Mucosa of rectum (tissue), 2 donors: ENCODE measurements around the gene GCAT.

Source experiments
- H3K27ac ChIP-seq, 2 donors: one replicate each; pipeline ENCODE4 v1.7.0; 2013; ENCODE audit warnings: inconsistent platforms in 2 of 2, low read depth in 2 of 2, low read length in 2 of 2
- H3K27me3 ChIP-seq, 2 donors: one replicate each; pipeline ENCODE4 v1.7.0; 2013; ENCODE audit warnings: low read length in 2 of 2; ENCODE audit not compliant: control insufficient read depth in 2 of 2, insufficient read depth in 2 of 2
- H3K36me3 ChIP-seq, 2 donors: one replicate each; pipeline ENCODE4 v1.7.0; 2013; ENCODE audit warnings: low read length in 2 of 2; ENCODE audit not compliant: control insufficient read depth in 2 of 2, insufficient read depth in 2 of 2
- H3K4me1 ChIP-seq, 2 donors: one replicate each; pipeline ENCODE4 v1.7.0; 2013; ENCODE audit warnings: low read length in 2 of 2, mild to moderate bottlenecking in 1 of 2; ENCODE audit not compliant: control insufficient read depth in 2 of 2, insufficient read depth in 2 of 2
- H3K4me3 ChIP-seq, 2 donors: one replicate each; pipeline ENCODE4 v1.7.0; 2013; ENCODE audit warnings: low read length in 2 of 2
- H3K9ac ChIP-seq, 2 donors: one replicate each; pipeline ENCODE4 v1.7.0; 2013; ENCODE audit warnings: low read length in 2 of 2, low read depth in 1 of 2, mild to moderate bottlenecking in 1 of 2
- H3K9me3 ChIP-seq, 2 donors: one replicate each; pipeline ENCODE4 v1.7.0; 2013; ENCODE audit warnings: low read length in 2 of 2; ENCODE audit not compliant: control insufficient read depth in 2 of 2
- donor health status: healthy.
- donor health status: Normal muscosa, but diverticular disease.

The GCAT gene

DNA sequence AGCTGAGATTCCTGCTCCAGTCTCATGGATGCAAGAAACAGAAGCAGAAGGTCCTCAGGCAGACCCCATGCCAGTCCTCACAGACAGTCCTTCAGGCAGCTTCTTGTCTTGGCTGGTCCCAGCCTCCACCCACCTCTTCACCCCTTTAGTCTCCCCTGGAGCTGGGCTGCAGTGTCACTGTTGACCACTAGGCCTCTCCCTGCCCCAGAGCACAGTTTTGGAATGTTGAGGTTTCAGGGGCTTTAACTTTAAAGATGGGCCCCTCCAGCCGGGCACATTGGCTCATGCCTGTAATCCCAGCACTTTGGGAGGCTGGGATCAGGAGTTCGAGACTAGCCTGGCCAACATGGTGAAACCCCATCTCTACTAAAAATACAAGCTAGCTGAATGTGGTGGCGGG lies 39.5 kb upstream of the GCAT start:
- no peaks in the 10 kb centered on the region for H3K4me1 ChIP-seq
- H3K27me3 ChIP-seq, result no peaks in the 10 kb centered on the region
- no peak overlapping the region for H3K27ac ChIP-seq
- no peaks in the 10 kb centered on the region for H3K9me3 ChIP-seq
- peaks cover 57 to 61% of the 10 kb centered on the region in 2 donors for H3K36me3 ChIP-seq
- no peak overlapping the region for H3K4me3 ChIP-seq
- H3K9ac ChIP-seq, result no peak overlapping the region

DNA sequence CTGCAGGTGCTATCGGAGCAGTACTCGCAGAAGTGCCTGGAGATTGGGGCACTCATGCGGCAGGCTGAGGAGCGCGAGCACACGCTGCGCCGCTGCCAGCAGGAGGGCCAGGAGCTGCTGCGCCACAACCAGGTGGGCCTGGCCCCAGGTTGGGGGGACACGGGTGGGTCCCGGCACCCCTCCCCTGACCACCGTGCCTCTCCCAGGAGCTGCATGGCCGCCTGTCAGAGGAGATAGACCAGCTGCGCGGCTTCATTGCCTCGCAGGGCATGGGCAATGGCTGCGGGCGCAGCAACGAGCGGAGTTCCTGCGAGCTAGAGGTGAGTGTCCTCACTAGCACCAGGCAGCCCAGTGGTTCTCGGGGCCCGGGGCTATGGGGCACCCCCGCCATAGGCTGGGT lies 38.7 kb upstream of the GCAT start:
- Histone ChIP-seq H3K27me3 (no peaks in the 10 kb centered on the region), H3K9ac (no peak overlapping the region), H3K36me3 (peaks cover 57 to 62% of the 10 kb centered on the region in 2 donors), H3K4me1 (no peaks in the 10 kb centered on the region), H3K9me3 (no peaks in the 10 kb centered on the region), H3K4me3 (no peak overlapping the region), H3K27ac (no peak overlapping the region)

GRCh38 chr22:37771081-37771480 lies 36.7 kb upstream of the GCAT start:
- Histone ChIP-seq H3K27ac (no peak overlapping the region), H3K36me3 (peaks cover 47 to 57% of the 10 kb centered on the region in 2 donors), H3K9me3 (no peaks in the 10 kb centered on the region), H3K4me3 (no peak overlapping the region), H3K9ac (no peak overlapping the region), H3K4me1 (no peaks in the 10 kb centered on the region), H3K27me3 (no peaks in the 10 kb centered on the region)

DNA sequence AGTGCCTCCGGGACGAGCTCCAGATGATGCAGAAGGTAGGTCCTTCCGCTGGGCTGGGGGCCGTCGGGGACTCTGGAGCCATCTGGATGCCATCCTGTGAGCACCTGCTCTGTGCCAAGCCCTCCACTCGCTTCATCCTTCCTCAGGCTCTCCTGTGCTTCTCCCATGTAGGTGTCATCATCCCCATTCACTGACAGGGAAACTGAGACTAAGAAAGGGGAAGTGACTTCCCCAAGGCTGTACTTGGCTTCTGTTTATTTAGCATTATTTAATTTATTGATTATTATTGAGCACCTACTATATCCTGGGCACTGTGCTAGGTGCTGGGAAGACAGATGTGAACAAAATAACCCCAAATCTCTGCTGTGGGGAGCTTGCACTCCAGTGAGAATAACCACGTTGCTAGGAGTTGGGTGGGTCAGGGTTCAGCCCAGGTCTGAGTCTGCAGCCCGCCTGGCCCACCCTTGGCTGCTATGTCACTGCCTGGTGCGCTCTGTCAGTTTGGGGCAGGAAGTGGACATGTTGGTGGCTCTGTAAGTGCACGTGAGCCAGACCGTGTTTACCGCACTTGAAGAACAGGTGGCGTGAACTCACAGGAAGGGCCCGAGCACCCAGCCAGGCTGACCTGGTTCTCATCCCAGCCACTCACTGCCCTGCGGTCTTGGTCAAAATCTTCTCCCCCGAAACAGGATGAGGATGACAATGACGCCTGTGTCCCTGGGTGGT lies 35.9 kb upstream of the GCAT start:
- peaks cover 43 to 55% of the 10 kb centered on the region in 2 donors for H3K36me3 ChIP-seq
- H3K9ac ChIP-seq, result no peak overlapping the region
- H3K4me1 ChIP-seq, result peaks cover 2 to 5% of the 10 kb centered on the region in 2 donors
- no peaks in the 10 kb centered on the region for H3K9me3 ChIP-seq
- no peaks in the 10 kb centered on the region for H3K27me3 ChIP-seq
- no peak overlapping the region for H3K4me3 ChIP-seq
- no peak overlapping the region for H3K27ac ChIP-seq

- H3K27ac ChIP-seq, result no peak overlapping the region
- peaks cover 22 to 38% of the 10 kb centered on the region in 2 donors for H3K36me3 ChIP-seq
- no peak overlapping the region for H3K9ac ChIP-seq
- H3K4me1 ChIP-seq, result peaks cover 9 to 12% of the 10 kb centered on the region in 2 donors
- no peaks in the 10 kb centered on the region for H3K9me3 ChIP-seq
- no peak overlapping the region for H3K4me3 ChIP-seq
- H3K27me3 ChIP-seq, result no peaks in the 10 kb centered on the region
These were observed 33.0 kb upstream of the GCAT start for GRCh38 chr22:37774728-37775127.

DNA sequence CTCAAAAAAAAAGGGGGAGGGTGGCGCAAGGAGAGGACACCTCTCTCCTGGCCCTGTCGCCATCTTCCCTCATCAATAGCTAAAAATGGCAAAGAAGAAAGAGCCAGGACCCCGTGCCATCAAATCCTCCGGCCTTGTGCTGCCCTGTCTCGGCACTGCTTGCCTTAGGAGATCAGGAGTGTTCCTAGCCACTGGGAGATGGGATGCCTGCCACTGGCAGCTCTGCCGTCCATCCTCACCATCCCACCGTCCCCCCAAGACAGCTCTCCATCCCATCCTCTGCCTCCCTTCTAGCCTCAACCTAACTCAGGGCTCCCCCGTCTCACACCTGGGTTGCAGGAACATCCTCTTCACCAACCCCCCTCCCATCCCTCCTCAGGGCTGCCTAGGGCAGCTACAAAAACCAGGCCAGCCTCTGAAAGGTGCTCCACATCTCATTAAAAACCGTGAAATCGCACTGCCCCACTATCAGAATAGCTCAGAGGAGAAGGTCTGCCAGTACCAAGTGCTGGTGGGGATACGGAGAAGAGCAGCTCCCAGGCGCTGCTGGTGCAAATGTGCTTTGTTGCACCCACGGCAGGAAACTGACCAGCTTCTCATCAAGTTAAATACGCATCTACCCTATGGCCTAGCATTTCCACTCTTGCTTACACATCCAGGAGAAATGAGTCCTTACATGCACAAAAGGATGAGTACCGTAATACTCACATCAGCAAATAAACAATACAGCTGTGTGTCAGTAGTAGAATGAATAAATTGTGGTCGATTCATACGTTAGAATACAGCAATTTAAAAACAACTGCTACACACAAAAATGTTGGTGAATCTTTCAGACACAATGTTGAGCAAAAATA lies 31.7 kb upstream of the GCAT start:
- Histone ChIP-seq H3K27ac (peak overlapping the region in 1 of 2 donors; percentile 78), H3K4me3 (no peak overlapping the region), H3K36me3 (peaks cover 20 to 36% of the 10 kb centered on the region in 2 donors), H3K4me1 (peaks cover 9 to 12% of the 10 kb centered on the region in 2 donors), H3K9me3 (no peaks in the 10 kb centered on the region), H3K9ac (no peak overlapping the region), H3K27me3 (no peaks in the 10 kb centered on the region)

- H3K27ac ChIP-seq, result peak overlapping the region in 1 of 2 donors; percentile 78
- no peaks in the 10 kb centered on the region for H3K27me3 ChIP-seq
- H3K36me3 ChIP-seq, result peaks cover 14 to 30% of the 10 kb centered on the region in 2 donors
- peaks cover 9 to 12% of the 10 kb centered on the region in 2 donors for H3K4me1 ChIP-seq
- no peak overlapping the region for H3K4me3 ChIP-seq
- H3K9ac ChIP-seq, result no peak overlapping the region
- H3K9me3 ChIP-seq, result no peaks in the 10 kb centered on the region
These were observed 31.1 kb upstream of the GCAT start for GRCh38 chr22:37776639-37777005.

GRCh38 chr22:37777122-37777687 lies 30.5 kb upstream of the GCAT start:
- H3K36me3 ChIP-seq, result peaks cover 12 to 24% of the 10 kb centered on the region in 2 donors
- H3K4me1 ChIP-seq, result peaks cover 12 to 13% of the 10 kb centered on the region in 2 donors
- no peaks in the 10 kb centered on the region for H3K9me3 ChIP-seq
- peak overlapping the region; percentile 29 to 78 for H3K27ac ChIP-seq
- no peaks in the 10 kb centered on the region for H3K27me3 ChIP-seq
- H3K4me3 ChIP-seq, result no peak overlapping the region
- no peak overlapping the region for H3K9ac ChIP-seq

GRCh38 chr22:37778370-37779009 lies 29.2 kb upstream of the GCAT start:
- no peaks in the 10 kb centered on the region for H3K27me3 ChIP-seq
- no peak overlapping the region for H3K4me3 ChIP-seq
- H3K4me1 ChIP-seq, result peaks cover 14 to 23% of the 10 kb centered on the region in 2 donors
- no peaks in the 10 kb centered on the region for H3K9me3 ChIP-seq
- H3K9ac ChIP-seq, result no peak overlapping the region
- peaks cover 4 to 12% of the 10 kb centered on the region in 2 donors for H3K36me3 ChIP-seq
- H3K27ac ChIP-seq, result no peak overlapping the region
